Keratinocyte (primary cell): ENCODE data around the gene NUP43. TPM values are rescaled to one million over a fixed set of nuclear protein-coding genes. Genes with fewer than 3 reads are reported as not detected.
A peak's percentile ranks its signal among the peaks of the same experiment; 100 is the strongest.
"Not testable (repeated sequence)": the region's sequence is repeated elsewhere in the genome, so short reads cannot be mapped to it uniquely, and the experiment has no call there.

Experiments
- DNase-seq: peaks from one replicate; pipeline ENCODE4 v3.0.0-alpha.2; 2011; ENCODE audit warnings: low read depth, missing footprints, low spot score
- FAIRE-seq: peaks from 2 replicates; lab custom pipeline; 2011; peaks lifted over from hg19 to GRCh38; lab: Jason Lieb, UNC
- H2AFZ ChIP-seq: 2 replicates; pipeline ENCODE4 v1.6.0; 2012; ENCODE audit warnings: low read length, control low read depth, inconsistent platforms; ENCODE audit not compliant: control insufficient read depth
- H3K27ac ChIP-seq: 2 replicates; pipeline ENCODE4 v1.5.1; 2011; ENCODE audit warnings: low read length; ENCODE audit not compliant: control insufficient read depth, insufficient read depth
- H3K27me3 ChIP-seq: 3 replicates; pipeline ENCODE4 v1.6.0; 2011; ENCODE audit warnings: low read length; ENCODE audit not compliant: control insufficient read depth, insufficient read depth; ENCODE audit errors: extremely low read depth
- H3K36me3 ChIP-seq, 2 experiments: 2 replicates in 1 of 2; 3 replicates in 1 of 2; pipeline ENCODE4 v1.5.1; 2011; ENCODE audit warnings: low read length in 2 of 2, mild to moderate bottlenecking in 1 of 2; ENCODE audit not compliant: control insufficient read depth in 2 of 2, insufficient read depth in 2 of 2; ENCODE audit errors: extremely low read depth in 1 of 2
- H3K4me1 ChIP-seq: 3 replicates; pipeline ENCODE4 v1.5.1; 2011; ENCODE audit warnings: low read length; ENCODE audit not compliant: control insufficient read depth, insufficient read depth; ENCODE audit errors: extremely low read depth
- H3K4me2 ChIP-seq: 3 replicates; pipeline ENCODE4 v1.6.0; 2011; ENCODE audit warnings: low read depth, low read length; ENCODE audit not compliant: control insufficient read depth, insufficient read depth; ENCODE audit errors: extremely low read depth
- H3K4me3 ChIP-seq, 3 experiments: fragments of 200-600 bp in 1 of 3; sonication (generic) in 1 of 3; 2 replicates in 2 of 3; 3 replicates in 1 of 3; pipeline ENCODE4 v1.5.1; 2011 to 2016; ENCODE audit warnings: low read length in 3 of 3, mild to moderate bottlenecking in 3 of 3, control low read depth in 2 of 3, inconsistent platforms in 1 of 3, low read depth in 1 of 3, mixed read lengths in 1 of 3, mixed run types in 1 of 3, moderate library complexity in 1 of 3; ENCODE audit not compliant: control insufficient read depth in 2 of 3, insufficient read depth in 2 of 3; ENCODE audit errors: extremely low read depth in 1 of 3
- H3K79me2 ChIP-seq: 2 replicates; pipeline ENCODE4 v1.6.0; 2012; ENCODE audit warnings: low read length; ENCODE audit not compliant: control insufficient read depth, insufficient read depth
- H3K9ac ChIP-seq: 3 replicates; pipeline ENCODE4 v1.6.0; 2011; ENCODE audit warnings: low read length; ENCODE audit not compliant: control insufficient read depth, insufficient read depth; ENCODE audit errors: extremely low read depth
- H3K9me1 ChIP-seq: 3 replicates; pipeline ENCODE4 v1.6.0; 2011; ENCODE audit warnings: low read length; ENCODE audit not compliant: control insufficient read depth, insufficient read depth; ENCODE audit errors: extremely low read depth
- H3K9me3 ChIP-seq: 2 replicates; pipeline ENCODE4 v1.5.1; 2012; ENCODE audit warnings: low read depth, low read length; ENCODE audit not compliant: control insufficient read depth
- H4K20me1 ChIP-seq: 3 replicates; pipeline ENCODE4 v1.6.0; 2011; ENCODE audit warnings: low read length; ENCODE audit not compliant: control insufficient read depth, insufficient read depth; ENCODE audit errors: extremely low read depth
- EZH2 ChIP-seq: IDR thresholded peaks from one replicate; pipeline ENCODE4 v1.6.1; 2012; ENCODE audit warnings: inconsistent platforms, mild to moderate bottlenecking, low read length, moderate library complexity
- dilution Hi-C: fragments of 300-500 bp; cut with MboI; formaldehyde crosslinking; loops from one replicate; pipeline ENCODE4 v1.7.0; 2020; ENCODE audit warnings: low sequenced_read_pairs; ENCODE audit not compliant: extremely low pct_ligation_motif_present
- polyA plus RNA-seq, 5 experiments: library from polyadenylated mRNA; depleted of rRNA in 3 of 5; stranded (reverse) in 3 of 5; stranded (forward) in 1 of 5; unstranded in 1 of 5; fragments of >200 nt; gene quantifications; 1 replicate in 1 of 5; 2 replicates in 3 of 5; 3 replicates in 1 of 5; pipeline versions ENCODE4 v1.2.1 to v1.2.3, GENCODE V29; 2011 to 2012; ENCODE audit warnings: missing spikeins in 2 of 5, low read depth in 1 of 5, low replicate concordance in 1 of 5
- TF ChIP-seq, protein P1 (sequence below), 3 experiments: IDR thresholded peaks in 1 of 3; conservative IDR thresholded peaks in 1 of 3; optimal IDR thresholded peaks in 1 of 3; 2 replicates in 2 of 3; 3 replicates in 1 of 3; pipeline versions ENCODE3 to v1.5.1; 2011; ENCODE audit warnings: low read length in 3 of 3, mild to moderate bottlenecking in 3 of 3, moderate library complexity in 2 of 3, control low read depth in 1 of 3, inconsistent platforms in 1 of 3; ENCODE audit not compliant: insufficient read depth in 2 of 3; ENCODE audit errors: extremely low read depth in 1 of 3

The NUP43 gene
- polyA plus RNA-seq, 1 donor (not counting 4 experiments of a cell fraction or from before 2014, with no cell fraction given) = 33.8 TPM

DNA sequence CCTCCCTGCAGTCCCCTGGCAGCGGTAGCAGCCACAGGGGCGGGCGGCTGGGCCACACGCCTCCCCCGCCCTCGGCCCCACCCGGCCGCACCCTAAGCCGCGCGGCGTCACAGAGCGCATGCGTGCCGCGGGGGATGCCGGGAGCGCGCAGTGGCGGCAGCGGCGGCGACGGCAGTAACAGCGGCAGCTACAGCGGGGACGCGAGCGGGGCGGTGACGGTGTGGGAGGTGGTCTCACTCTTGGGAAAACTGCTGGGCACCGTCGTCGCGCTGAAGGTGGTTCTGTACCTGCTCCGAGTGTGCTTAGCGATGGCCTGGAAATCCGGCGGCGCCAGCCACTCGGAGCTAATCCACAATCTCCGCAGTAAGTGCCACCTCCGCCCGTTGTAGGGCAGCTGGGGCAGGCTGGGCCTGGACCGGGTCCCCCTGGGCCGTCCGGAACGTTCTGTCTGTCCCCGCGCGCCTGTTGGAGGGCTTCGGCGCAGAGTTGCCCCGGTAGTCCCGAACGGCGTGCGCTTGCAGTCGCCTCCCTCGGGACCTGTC, 3.3 kb upstream of the NUP43 start, which contains the start of gene PCMT1:
TSS of gene PCMT1 (plus strand) at position 148 of the 542 bp plus-strand sequence. CDS start at position 309, 161 bp downstream.
- no peaks in the 10 kb centered on the region for H3K27me3 ChIP-seq
- DNase-seq = peak; percentile 36
- no peaks in the 10 kb centered on the region for H4K20me1 ChIP-seq
- FAIRE-seq = no peak
- peak within 1 kb of the TSS; percentile 99 for H2AFZ ChIP-seq
- dilution Hi-C loops = no loop called here
- H3K27ac ChIP-seq = peak within 1 kb of the TSS; percentile 82
- H3K9me3 ChIP-seq = no peaks in the 10 kb centered on the region
- H3K9me1 ChIP-seq = no peaks in the 10 kb centered on the region
- no peaks in the 10 kb centered on the region for H3K36me3 ChIP-seq
- peak within 1 kb of the TSS; percentile 87 to 99 (median 89) for H3K4me3 ChIP-seq
- peak within 1 kb of the TSS; percentile 91 for H3K4me2 ChIP-seq
- H3K79me2 ChIP-seq = peaks cover 67% of the 10 kb centered on the region
- H3K9ac ChIP-seq = peak within 1 kb of the TSS; percentile 94
- peaks cover 5% of the 10 kb centered on the region for H3K4me1 ChIP-seq
- TF ChIP-seq, protein P1, sequence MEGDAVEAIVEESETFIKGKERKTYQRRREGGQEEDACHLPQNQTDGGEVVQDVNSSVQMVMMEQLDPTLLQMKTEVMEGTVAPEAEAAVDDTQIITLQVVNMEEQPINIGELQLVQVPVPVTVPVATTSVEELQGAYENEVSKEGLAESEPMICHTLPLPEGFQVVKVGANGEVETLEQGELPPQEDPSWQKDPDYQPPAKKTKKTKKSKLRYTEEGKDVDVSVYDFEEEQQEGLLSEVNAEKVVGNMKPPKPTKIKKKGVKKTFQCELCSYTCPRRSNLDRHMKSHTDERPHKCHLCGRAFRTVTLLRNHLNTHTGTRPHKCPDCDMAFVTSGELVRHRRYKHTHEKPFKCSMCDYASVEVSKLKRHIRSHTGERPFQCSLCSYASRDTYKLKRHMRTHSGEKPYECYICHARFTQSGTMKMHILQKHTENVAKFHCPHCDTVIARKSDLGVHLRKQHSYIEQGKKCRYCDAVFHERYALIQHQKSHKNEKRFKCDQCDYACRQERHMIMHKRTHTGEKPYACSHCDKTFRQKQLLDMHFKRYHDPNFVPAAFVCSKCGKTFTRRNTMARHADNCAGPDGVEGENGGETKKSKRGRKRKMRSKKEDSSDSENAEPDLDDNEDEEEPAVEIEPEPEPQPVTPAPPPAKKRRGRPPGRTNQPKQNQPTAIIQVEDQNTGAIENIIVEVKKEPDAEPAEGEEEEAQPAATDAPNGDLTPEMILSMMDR (optimal IDR thresholded peaks at IDR 0.05 in 1 of 3, IDR thresholded peaks at IDR 0.05 in 1 of 3, conservative IDR thresholded peaks at IDR 0.05 in 1 of 3; ENCODE audit: extremely low read depth in 1 of 3, insufficient read depth in 2 of 3, low read length in 3 of 3) = no peak
- TF ChIP-seq EZH2 = no peak

DNA sequence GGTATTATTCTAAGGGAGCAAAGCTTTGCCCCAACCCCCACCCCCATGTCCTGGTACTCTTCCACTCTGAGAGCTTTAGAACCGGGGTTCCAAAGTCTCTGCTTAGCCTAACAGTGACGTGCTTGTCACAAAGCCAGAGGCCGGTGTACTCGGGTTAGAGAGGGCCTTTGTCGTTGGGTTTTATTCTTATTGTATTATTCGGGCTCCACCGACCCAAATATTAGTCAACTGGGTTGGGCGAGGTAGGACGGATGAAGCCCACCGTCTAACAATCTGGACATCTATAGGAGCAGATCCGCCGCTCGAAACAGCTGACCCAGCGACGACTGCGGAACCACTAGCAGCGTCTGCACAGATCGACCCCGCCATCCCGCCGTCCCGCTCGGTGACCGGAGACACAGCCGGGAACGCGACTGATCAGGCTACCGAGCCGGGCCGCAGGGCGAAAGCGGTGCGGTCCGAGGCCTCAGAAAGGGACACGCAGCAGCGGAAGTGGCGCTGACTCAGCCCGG, 2.8 kb upstream of the NUP43 start:
- FAIRE-seq, H4K20me1 ChIP-seq, H3K4me1 ChIP-seq, H3K36me3 ChIP-seq, dilution Hi-C loops, H3K9me1 ChIP-seq, H3K4me2 ChIP-seq, H3K27me3 ChIP-seq, DNase-seq, H3K9me3 ChIP-seq: not testable (repeated sequence)
- Histone ChIP-seq H2AFZ (peak overlapping the region; percentile 58), H3K9ac (peak overlapping the region; percentile 94), H3K27ac (peak overlapping the region; percentile 82), H3K4me3 (peak overlapping the region; percentile 44 to 99 (median 87)), H3K79me2 (peaks cover 63% of the 10 kb centered on the region)

DNA sequence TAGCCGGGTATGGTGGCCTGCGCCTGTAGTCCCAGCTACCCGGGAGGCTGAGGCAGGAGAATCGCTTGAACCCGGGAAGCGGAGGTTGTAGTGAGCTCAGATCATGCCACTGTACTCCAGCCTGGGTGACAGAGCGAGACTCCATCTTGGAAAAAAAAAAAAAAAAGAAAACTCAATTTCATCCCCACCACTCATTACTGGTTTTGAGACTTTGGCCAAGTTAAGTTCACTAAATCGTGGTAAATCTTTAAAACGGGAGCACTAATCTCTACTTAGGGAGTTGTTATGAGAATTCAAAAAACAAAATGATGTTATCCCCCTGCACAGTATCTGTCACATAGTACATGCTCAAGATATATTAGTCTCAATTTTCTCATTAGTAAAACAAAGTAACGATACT, 1.1 kb downstream of the NUP43 start:
- not testable (repeated sequence) for H3K27me3 ChIP-seq

More for the DNA sequence above, 1.1 kb downstream of the NUP43 start:
- H3K9me1 ChIP-seq, H3K9me3 ChIP-seq, dilution Hi-C loops, H3K36me3 ChIP-seq, DNase-seq, H4K20me1 ChIP-seq, FAIRE-seq, H2AFZ ChIP-seq, H3K4me1 ChIP-seq: not testable (repeated sequence)
- Histone ChIP-seq H3K4me3 (peak overlapping the region in 2 of 3 experiments; percentile 94 to 95), H3K9ac (peak overlapping the region; percentile 90), H3K27ac (peak overlapping the region; percentile 79), H3K79me2 (peaks cover 24% of the 10 kb centered on the region), H3K4me2 (peak overlapping the region; percentile 88)
